ENCODE data around the gene NRXN3. TPM values are rescaled to one million over a fixed set of nuclear protein-coding genes. Genes with fewer than 3 reads are reported as not detected.

Gene NRXN3
- total RNA-seq, 1 experiment from 2014 or later, result not detected

DNA sequence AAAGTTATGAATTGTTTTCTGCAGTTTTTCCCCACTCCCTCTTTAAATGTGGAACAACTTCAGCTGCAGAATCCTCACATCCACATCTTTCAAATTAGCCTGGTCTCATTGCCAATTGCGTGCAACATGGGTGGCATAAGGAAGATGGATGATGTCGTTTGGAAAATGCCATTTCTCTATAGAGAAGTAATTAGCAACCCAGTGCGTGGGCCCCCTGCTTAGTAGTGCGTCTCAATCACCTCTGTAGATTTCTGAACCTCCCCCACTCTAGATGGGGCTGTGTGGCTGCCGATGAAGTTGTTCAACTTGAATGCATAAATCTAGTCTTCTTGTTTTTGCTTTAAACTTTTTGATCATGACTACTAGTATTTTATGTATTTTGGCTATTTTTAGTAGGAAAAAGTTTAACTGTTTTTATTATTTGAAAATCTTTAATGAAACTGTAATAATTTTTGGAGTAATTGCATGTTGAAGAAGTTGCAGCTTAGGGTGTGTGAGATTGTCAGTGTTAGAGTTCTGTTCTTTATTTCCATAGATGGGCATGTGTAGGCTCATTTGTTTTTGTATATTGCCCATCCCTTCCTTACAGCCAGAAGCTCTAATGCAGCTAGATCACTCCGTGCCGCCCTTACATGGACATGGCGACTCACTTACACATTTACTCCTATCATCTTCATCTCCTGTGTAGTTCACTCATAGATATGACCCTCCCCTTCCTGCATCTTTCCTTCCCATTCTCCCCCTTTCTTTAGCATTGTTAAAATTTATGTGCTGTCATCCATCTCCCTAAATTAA is 1683.0 kb downstream of the NRXN3 start:
- Histone ChIP-seq H3K4me3 (replicated peaks in 1 of 2; ENCODE audit: low read depth in 1 of 2, low read length in 2 of 2) (no peak overlapping the region), H2AFZ (ENCODE audit: low read depth, low read length, poor library complexity, severe bottlenecking) (no peak overlapping the region), H3K4me2 (ENCODE audit: low read length) (no peak overlapping the region), H3K27ac (ENCODE audit: low read depth, low read length) (no peak overlapping the region), H4K20me1 (ENCODE audit: insufficient read depth) (no peaks in the 10 kb centered on the region), H3K9me3 (ENCODE audit: control insufficient read depth in 1 of 2, insufficient read depth in 1 of 2, low read depth in 1 of 2, low read length in 2 of 2) (peaks cover 3 to 16% of the 10 kb centered on the region in 2 experiments; a peak in 2 of 4 replicates), H3K9me2 (ENCODE audit: insufficient read depth) (no peaks in the 10 kb centered on the region), H3K36me3 (ENCODE audit: control insufficient read depth in 1 of 2, insufficient read depth in 2 of 2, low read length in 2 of 2) (no peaks in the 10 kb centered on the region), H3K27me3 (ENCODE audit: insufficient read depth, low read length) (no peaks in the 10 kb centered on the region), H3K79me2 (ENCODE audit: insufficient read depth, low read length) (no peaks in the 10 kb centered on the region), H3K4me1 (ENCODE audit: control insufficient read depth in 1 of 2, insufficient read depth in 2 of 2, low read length in 2 of 2) (no peaks in the 10 kb centered on the region), H3K9ac (ENCODE audit: low read length) (no peak overlapping the region)
- TF ChIP-seq, protein P1, sequence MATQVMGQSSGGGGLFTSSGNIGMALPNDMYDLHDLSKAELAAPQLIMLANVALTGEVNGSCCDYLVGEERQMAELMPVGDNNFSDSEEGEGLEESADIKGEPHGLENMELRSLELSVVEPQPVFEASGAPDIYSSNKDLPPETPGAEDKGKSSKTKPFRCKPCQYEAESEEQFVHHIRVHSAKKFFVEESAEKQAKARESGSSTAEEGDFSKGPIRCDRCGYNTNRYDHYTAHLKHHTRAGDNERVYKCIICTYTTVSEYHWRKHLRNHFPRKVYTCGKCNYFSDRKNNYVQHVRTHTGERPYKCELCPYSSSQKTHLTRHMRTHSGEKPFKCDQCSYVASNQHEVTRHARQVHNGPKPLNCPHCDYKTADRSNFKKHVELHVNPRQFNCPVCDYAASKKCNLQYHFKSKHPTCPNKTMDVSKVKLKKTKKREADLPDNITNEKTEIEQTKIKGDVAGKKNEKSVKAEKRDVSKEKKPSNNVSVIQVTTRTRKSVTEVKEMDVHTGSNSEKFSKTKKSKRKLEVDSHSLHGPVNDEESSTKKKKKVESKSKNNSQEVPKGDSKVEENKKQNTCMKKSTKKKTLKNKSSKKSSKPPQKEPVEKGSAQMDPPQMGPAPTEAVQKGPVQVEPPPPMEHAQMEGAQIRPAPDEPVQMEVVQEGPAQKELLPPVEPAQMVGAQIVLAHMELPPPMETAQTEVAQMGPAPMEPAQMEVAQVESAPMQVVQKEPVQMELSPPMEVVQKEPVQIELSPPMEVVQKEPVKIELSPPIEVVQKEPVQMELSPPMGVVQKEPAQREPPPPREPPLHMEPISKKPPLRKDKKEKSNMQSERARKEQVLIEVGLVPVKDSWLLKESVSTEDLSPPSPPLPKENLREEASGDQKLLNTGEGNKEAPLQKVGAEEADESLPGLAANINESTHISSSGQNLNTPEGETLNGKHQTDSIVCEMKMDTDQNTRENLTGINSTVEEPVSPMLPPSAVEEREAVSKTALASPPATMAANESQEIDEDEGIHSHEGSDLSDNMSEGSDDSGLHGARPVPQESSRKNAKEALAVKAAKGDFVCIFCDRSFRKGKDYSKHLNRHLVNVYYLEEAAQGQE (IDR thresholded peaks at IDR 0.05; ENCODE audit: low read depth), result no peak
- TF ChIP-seq ZNF274 (IDR thresholded peaks at IDR 0.05; ENCODE audit: low read depth, low read length) (no peak), CBX3 (IDR thresholded peaks at IDR 0.05; ENCODE audit: low read depth) (no peak), RAD21 (IDR thresholded peaks at IDR 0.05; ENCODE audit: low read depth) (no peak), EZH2phosphoT487 (IDR thresholded peaks at IDR 0.05; ENCODE audit: borderline replicate concordance) (no peak)
- intact Hi-C loops (cut with micrococcal nuclease), result no loop called here
- DNase-seq (ENCODE audit: low read depth, low spot score) (no peak), ATAC-seq (no peak)
- ChIA-PET POLR2A (no interaction called here), RAD21 (ENCODE audit: low non-redundant PET in 1 of 2, low total read pairs in 2 of 2, uncharacterized antibody in 2 of 2, unreplicated experiment in 2 of 2) (no interaction called here), CTCF (no interaction called here)
- BruUV-seq (replicated peaks), result no TSS peak

All from HCT116 (cell line).